Brain pericyte (primary cell): ENCODE measurements around the gene CCL23.
A peak's percentile ranks its signal among the peaks of the same experiment; 100 is the strongest.

Experiments used
- DNase-seq: peaks from one replicate; pipeline ENCODE4 v3.0.0-alpha.2; 2012; ENCODE audit warnings: low read depth, low spot score

CCL23 gene

GRCh38 chr17:35969558-35970380 lies 48.0 kb downstream of the CCL23 start:
- peak; percentile 41 for DNase-seq

- no peak for DNase-seq
These were observed 49.2 kb downstream of the CCL23 start for GRCh38 chr17:35968520-35969054.

- no peak for DNase-seq
These were observed 52.5 kb downstream of the CCL23 start for GRCh38 chr17:35965272-35965671.

- no peak for DNase-seq
These were observed 54.1 kb downstream of the CCL23 start for GRCh38 chr17:35963663-35964062.
